ENCODE data around the gene OAF.
"Not testable (repeated sequence)": the region's sequence is repeated elsewhere in the genome, so short reads cannot be mapped to it uniquely, and the experiment has no call there.

The OAF gene

GRCh38 chr11:120244476-120245365 lies 33.9 kb downstream of the OAF start:
- no peak for DNase-seq

- no peak for DNase-seq
Observed at GRCh38 chr11:120245434-120245833, 34.6 kb downstream of the OAF start.

- no peak for DNase-seq
Observed at GRCh38 chr11:120248551-120249278, 37.9 kb downstream of the OAF start.

DNA sequence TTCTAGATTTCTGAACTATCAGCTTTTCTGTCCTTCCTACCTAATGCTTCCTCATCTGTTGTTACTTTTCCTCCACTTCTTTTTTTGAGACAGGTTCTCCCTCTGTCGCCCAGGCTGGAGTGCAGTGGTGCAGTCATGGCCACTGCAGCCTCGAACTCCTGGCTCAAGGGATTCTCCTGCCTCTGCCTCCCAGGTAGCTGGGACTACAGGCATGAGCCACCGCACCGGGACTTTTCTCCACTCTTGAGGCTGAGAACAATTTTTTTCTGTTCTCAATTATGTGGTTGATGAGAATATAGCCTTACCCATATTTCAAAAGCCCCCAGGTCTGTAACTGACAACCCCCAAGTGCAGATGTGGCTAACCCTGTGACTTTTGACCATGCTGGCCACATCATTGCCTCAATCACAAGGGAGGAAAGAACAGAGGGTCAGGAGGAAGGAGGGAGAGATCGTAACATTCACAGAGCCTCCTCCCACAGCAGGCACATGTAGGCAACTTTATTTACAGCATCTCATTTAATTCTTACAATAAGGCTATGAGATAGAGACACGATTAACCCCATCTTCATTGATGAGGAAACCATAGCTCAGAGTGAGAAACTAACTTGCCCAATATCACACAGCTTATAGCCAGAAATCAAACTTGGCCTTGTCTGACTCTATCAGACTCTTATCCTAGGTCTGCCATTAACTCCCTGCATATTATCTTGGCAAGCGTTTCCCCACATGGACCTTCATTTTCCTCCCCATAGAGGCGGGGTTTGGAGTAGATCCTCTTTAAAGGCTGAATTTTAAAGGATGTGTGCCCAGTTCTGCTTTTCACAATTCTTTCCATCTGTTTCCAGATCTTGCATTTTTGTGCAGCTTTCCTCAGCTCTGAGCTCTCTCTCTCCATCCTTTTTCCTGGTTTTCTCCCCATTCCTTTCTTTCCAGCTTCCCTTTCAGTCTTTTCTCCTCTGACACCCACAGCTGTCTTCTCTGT lies 38.7 kb downstream of the OAF start:
- no peak for DNase-seq

DNA sequence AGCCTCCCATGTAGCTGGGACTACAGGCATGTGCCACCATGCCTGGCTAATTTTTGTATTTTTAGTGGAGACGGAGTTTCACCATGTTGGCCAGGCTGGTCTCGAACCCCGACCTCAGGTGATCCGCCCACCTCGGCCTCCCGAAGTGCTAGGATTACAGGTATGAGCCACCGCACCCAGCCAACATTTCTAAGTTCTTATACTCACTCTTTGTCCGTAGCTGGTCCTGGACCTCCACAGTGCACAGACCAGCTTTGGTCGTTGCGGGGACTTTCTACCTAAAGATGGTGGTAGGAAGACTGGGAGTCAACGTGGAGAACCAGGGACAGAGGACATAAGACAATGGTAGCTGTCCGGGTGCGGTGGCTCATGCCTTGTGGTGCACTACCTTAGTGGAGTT lies 42.5 kb downstream of the OAF start:
- not testable (repeated sequence) for DNase-seq

DNA sequence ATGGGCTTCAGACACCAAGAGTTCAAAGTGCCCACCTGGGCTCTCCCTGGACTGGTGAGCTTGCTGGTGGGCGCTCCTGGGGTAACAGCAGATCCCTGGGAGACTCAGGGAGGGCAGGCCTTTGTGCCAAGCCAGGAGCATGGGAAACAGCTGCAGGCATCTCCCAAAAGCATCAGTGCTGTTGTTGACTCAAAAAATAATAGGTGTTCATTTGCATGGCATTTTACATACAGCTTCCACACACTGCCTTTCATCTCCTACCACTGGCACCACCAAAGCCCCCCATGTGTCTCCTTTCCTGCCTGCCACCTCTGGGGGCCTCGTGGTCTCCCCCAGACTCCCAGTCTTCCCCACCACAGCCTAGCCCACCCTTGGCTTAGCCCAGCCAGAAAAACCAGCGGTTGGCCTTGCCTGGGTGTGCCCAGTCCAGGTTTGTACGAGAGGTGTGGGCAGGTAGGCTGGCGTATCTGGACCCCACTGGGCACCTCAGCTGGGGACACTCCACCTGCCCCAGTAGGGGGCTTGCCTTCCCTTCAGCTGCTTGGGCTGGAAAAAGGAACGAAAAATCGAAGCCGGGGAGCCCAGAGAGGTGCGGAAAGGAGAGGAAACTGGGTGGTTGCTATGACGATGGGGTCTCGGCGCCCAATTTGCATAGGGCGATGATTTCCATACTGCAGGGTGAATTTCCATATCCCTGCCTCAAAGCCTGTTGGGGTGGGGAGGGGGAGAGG lies 44.1 kb downstream of the OAF start:
- DNase-seq = no peak

DNA sequence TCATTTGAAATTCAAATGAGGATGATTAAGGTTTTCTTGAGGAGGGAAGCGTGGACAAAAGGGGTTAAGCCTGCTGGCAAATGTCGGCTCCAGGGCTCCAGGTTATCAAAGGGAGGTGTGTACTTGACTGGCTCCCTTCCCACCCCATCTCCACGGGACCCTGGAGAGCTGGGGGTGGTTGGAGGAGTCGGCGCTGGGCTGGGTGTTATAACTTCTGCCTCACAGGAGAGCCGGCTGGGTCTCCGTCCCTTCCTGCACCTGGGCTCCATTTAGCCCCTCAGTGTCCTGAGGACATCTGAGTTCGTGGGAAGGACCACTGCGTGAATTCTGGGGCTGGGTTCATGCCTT lies 44.7 kb downstream of the OAF start:
- DNase-seq = no peak

- no peak for DNase-seq
Observed at GRCh38 chr11:120256178-120256577, 45.3 kb downstream of the OAF start.

- DNase-seq = no peak
Observed at GRCh38 chr11:120256779-120257178, 45.9 kb downstream of the OAF start.

- no peak for DNase-seq
Observed at GRCh38 chr11:120257346-120257745, 46.5 kb downstream of the OAF start.

- no peak for DNase-seq
Observed at GRCh38 chr11:120258661-120259060, 47.8 kb downstream of the OAF start.

DNA sequence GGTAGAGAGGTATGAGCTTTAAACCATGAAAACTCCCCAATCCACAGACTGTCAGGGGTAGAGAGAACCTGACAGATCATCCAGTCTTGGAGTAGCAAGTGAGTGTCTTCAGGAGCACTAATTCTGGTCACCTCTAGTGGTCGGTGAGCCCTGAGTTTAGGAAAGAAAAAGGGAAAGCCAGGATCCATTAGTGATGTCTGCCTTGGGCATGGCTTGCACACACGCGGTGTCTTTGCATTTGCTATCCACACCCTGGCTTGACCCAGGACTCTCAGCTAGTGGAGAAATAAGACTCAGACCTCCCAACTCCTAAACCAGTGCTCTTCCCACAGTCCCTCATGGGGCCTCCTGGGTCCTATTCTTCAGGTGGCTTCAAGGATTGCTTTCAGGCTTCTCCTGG lies 48.4 kb downstream of the OAF start:
- no peak for DNase-seq

DNA sequence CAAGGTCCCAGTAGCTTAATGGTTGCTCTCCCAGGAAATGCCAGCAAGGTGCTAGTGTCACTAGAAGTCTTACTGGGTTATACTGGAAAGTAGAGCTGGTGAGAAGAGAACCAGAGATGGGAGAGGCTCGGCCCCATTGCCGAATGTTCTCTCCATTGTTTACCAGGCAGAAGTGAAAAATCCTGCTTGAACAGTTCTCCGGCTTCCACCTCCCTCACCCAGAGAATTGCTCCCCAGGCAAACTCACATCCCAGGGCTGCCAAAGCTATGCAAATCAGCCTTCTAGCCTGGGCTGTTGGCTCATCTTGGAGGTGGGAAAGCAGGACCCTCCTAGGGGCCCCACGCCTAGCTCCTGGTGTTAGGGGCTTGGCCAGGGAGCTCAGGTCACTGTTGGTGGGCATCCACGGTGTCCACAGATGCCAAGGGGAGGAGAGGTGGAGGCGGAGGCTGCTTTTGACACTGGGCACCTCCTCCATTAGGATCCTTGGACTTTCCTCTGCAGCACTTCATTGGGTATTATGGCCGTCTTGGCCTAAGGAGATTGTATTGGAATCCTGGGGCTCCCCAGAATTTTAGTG lies 49.2 kb downstream of the OAF start:
- DNase-seq = no peak

GRCh38 chr11:120260616-120261015 lies 49.8 kb downstream of the OAF start:
- DNase-seq = no peak

DNA sequence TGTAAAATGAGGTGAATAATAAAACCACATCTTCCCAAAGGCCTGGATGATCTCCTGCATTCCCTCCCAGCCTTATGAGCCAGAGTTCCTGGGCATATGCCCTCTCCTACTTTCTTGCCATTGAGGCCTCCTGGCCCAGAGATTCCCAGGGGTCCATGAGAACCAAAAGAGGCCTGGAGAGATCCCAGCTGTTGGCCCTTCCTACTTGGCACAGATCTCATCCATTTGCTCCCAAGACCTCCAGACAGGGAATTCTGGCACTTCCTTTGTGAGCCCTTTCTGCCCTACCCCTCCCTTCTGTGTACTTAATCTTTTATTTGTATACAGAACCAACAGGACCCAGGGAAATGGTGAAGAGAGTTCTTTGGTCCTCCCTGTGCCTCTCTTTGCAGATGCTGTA lies 50.5 kb downstream of the OAF start:
- DNase-seq = peak; percentile 7

DNA sequence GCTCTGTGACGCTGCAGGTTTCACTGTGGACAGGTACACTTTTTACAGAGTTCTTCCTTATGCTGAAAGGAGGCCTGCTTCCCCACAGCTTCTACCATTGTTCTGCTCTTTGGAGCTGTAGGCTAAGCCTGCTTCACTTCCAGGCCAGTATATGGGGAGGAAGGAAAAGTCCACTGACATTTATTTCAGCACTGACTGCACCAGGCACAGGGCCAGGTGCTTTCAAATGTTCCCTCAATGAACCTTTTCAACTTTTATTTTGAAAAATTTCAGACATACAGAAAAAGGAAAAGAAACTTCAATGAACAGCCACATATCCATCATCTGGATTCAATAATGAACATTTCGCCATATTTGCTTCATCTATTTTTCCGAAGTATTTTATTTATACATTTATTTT lies 51.1 kb downstream of the OAF start:
- no peak for DNase-seq

GRCh38 chr11:120267319-120267718 lies 56.5 kb downstream of the OAF start:
- DNase-seq = no peak

GRCh38 chr11:120268686-120269085 lies 57.9 kb downstream of the OAF start:
- peak; percentile 31 for DNase-seq

DNA sequence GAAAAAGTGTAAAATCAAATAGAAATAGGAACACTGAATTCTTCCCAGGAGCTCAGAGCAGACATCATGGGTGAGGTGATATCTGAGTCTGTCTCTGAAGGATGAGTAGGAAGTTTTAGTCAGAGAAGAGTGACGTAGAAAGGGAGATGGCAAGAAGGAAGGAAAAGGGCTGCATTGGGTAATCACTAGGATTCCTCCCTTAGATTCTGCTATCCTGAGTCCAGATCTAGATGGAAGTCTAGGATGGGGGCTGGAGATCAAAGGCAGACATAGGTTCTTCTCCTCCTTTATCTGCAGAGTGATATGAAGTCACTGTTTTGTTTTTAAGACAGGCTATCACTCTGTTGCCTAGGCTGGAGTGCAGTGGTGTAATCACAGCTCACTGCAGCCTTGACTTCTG lies 59.6 kb downstream of the OAF start:
- no peak for DNase-seq

GRCh38 chr11:120271672-120272071 lies 60.8 kb downstream of the OAF start:
- no peak for DNase-seq

- DNase-seq = no peak
Observed at GRCh38 chr11:120272303-120272702, 61.5 kb downstream of the OAF start.

GRCh38 chr11:120273432-120273831 lies 62.6 kb downstream of the OAF start:
- no peak for DNase-seq
